GM18870 (cell line): ENCODE results near the gene CXXC1.
A peak's percentile ranks its signal among the peaks of the same experiment; 100 is the strongest.
"Not testable (repeated sequence)": the region's sequence is repeated elsewhere in the genome, so short reads cannot be mapped to it uniquely, and the experiment has no call there.

Experiments used
- ATAC-seq: cut with Tn5 transposase; IDR thresholded peaks from one replicate; pipeline ENCODE4 v1.9.1; 2021; ENCODE audit warnings: moderate library complexity; ENCODE audit not compliant: unreplicated experiment

Gene CXXC1

DNA sequence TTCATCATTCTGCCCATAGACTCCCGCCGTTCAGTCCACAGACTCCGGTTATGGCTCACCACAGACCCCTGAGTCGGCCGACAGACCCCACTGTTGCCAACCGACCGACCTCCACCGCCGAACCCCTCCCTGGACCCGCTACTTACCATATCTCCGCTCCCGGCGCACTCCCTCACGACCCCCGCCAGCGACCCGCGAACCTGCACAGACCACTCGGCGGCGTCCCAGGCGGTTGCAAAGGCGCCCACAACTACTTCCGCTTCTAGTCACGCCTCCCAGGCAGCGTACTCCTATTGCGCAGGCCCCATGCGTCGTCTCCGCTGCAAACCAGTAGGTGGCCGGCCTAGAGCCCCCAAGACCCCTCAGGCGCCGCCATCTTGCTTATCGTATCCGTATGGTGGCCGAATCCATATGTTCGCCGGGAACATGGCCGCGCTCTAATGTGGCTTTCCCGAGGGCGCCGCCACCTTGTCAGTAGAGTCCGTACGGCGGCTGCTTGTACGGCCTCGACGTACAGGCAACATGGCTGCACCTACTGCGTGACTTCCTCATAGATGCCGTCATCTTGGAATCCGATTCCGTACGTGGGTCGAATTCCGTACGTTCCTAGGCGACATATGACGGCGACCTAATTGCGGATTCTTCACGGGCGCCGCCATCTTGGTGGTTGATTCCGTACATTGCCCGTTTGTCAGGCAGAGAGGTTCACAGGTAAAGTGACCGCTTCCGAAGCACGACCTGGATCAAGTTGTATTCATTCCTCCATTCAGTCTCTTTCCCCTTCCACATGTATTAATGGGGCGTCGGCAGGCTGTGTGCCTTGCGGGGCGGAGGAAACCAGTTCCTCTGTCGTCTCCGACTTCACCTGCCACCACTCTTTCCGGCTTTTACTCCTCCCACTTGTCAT, at the start of gene CXXC1:
Gene CXXC1, minus strand, starts transcription at position 252 of the 907 bp plus-strand sequence. Its CDS starts 103 bp downstream, at position 149.
- ATAC-seq = peak; percentile 91

DNA sequence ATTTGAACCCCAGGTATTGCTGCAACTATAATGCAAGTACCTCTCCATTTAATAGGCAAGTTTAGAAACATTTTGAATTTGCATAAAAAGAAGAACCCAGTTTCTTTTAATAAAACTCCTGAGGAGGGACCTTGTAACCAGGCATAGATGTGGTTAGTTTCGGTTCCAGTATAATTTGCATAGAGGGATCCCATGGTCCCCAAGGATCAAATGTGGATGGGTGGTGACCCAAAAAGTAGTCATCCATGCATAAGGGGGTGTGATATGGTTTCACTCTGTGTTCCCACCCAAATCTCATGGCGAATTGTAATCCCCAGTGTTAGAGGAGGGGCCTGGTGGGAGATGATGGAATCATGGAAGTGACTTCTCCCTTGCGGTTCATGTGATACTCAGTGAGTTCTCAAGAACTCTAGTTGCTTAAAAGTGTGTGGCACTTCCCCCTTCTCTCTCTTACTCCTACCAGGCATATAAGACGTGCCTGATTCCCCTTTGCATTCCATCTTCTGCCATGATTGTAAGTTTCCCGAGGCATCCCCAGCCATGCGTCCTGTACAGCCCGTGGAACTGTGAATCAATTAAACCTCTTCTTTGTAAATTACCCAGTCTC, 47.2 kb upstream of the CXXC1 start:
- peak; percentile 53 for ATAC-seq

DNA sequence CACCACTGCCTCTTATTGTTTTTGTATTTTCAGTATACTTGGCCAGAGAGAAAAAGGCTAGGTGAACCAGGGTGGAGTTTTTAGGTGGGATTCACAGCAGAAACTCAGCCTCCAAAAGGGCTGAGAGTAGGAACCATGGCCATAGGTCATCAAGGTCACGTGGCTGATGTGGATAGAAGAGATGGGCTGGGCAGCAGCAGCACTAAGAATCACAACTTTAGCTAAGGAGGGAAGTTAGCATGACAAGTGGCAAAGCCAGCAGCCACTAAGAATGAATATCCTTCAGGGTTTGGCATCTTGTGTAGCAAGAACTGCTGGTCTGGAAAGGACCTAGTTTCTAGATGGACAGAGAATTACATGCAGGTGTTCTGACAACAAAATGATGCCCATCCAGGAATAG, 44.2 kb upstream of the CXXC1 start:
- no peak for ATAC-seq

DNA sequence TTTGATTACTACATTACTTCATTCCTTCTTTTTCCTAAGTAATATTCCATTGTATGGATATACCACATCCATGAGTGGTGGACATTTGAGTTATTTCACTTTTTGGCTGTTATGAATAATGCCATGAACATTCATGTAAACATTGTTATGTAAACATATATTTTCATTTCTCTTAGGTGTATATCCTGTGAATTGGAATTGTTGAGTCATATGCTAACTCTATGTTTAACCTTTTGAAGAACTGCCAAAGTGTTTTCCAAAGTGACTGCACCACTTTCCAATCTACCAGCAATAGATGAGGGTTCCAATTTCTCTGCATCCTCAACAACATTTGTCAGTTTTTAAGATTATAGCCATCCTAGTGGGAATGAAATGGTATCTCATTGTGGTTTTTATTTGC, 42.7 kb upstream of the CXXC1 start:
- ATAC-seq = no peak

DNA sequence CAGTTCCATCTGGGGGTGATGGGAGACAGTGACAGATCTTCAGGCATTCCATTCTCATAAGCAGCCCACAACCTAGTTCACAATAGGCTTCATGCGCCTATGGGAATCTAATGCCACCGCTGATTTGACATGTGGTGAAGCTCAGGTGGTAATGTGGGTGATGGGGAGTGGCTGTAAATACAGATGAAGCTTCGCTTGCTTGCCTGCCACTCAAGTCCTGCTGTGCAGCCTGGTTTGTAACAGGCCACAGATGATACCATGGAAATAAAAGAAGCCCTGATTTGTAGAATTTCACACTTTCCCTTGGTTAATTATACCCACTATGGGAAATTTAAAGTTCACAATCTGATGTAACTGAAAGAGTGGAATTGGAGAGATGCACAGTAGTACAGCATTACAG, 40.5 kb upstream of the CXXC1 start:
- no peak for ATAC-seq

DNA sequence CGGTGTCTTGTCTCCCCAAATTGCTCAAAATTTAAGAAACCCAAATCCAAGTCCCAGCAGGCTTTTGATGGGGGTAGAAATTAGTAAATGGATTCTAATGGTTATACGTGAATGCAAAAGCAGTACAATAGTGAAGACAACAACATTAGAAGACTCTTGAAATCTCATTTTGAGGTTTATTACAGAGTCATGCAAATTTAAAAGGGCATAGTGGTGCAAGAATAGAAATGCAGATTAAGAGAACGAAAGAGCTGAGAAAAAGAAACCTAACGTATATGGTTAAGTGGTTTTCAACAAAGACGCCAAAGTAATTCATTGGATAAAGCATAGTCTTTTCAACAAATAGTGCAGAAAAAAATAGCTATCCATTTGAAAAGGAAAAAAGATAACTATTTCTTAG, 33.2 kb upstream of the CXXC1 start:
- ATAC-seq = peak; percentile 61

DNA sequence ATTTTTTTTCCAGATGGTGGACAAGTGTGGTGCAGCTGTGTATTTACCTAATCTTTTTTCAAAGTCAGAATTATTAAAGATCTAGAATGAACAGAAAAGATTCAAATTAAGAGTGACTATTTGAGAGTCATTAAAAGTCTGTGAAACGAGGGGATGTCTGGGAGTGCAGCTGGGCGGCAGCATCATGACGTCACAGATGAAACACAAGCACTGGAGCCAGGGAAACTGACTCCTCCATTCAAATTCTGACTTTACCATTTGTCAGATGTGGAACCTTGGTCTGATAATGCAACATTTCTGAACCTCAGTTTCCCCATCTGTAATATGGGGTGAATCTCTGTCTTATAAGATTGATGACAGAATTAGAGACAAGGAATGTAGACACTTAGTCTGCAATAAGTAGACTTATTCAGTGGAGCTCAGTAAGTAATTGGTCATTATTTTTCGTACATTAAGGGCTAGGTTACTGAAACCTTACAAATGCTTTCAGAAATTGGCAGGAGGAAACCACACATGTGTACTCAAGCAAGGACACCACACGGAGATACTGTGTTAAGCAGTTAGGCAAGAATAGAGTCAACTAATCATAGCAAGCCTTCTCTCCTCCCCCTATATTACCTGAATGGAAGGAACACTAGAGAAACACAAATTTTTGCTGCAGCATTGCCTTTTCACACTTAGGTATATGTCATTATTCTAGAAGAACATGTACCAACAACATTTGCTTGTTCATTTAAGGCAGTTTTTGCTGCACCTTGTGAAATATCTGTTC, 27.8 kb upstream of the CXXC1 start:
- peak; percentile 69 for ATAC-seq

DNA sequence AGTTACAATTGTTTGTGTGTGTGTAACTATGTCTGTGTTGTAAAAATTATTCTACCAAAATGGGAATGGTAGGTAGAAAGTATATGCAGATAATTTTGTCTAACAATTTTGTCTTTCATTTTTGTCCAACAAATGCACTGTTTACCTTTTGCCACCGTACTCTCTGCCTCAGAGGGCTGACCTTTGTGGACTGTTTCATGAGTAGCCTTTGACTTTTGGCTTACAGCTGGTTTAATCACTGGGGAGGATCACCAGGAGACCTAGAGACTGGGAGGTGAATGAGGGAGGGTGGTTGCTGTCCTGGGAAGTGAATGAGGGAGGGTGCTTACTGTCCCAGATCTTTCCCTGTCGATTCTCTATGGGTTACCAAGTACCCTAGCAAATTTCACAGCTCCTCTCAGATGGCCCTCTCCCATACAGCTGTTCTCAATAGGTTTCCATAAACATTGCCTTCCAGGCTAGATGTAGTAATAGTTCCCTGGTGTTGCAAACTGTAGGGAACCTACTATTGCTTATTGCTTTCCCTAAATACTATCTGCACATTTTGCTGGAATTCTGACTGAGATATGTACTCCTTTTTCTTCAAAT, 26.5 kb upstream of the CXXC1 start:
- ATAC-seq = no peak

DNA sequence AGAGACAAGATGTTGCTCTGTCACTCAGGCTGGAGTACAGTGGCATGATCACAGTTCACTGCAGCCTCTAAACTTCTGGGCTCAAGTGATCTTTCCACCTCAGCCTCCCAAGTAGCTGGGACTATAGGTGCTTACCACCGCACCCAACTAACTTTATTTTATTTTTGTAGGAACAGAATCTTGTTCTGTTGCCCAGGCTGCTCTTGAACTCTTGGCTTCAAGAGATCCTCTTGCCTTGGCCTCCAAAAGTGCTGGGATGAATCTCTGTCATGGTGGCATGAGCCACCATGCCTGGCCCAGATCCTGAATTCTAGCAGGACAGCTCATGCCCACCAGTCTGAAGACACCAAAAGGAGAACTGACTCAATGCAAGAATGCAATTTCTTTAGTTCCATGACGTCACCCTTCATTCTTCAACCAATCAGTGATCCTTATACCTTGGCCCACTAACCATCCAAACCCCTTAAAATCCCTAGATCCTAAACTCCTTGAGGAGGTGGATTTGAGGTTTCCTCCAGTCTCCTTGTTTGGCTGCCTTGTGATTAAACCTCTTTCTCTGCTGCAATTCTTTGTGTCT, 25.6 kb upstream of the CXXC1 start:
- peak; percentile 15 for ATAC-seq

DNA sequence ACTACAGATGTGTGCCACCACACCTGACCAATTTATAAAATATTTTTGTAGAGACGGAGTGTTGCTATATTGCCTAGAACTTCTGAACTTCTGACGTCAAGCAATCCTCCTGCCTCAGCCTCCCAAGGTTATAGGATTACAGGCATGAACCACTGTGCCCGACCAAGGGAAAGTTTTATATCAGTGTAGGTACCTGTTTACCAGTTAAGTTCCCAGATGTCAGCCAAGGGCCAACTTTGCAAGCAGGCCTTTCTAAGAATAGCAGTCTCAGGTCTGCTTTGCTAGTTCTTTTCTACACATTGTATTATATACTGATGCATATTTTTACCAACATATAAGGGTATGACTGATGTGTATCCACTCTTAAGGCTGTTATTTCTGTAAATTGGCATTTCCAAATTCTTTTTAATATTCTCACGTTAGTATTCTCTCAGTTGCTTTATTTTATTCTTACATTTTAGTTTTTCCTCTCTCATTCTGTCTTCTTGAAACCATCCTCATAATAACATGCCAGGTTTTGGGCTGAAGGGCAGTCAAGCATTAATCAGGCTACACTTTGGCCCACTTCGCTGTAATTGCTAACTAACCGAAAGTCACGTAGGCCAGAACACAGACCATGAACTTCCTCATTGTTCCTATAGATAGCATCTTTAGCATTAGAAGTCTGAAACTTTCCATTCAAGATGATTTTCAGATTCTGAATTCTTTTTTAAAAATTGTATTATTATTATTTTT, 25.0 kb upstream of the CXXC1 start:
- peak; percentile 74 for ATAC-seq

DNA sequence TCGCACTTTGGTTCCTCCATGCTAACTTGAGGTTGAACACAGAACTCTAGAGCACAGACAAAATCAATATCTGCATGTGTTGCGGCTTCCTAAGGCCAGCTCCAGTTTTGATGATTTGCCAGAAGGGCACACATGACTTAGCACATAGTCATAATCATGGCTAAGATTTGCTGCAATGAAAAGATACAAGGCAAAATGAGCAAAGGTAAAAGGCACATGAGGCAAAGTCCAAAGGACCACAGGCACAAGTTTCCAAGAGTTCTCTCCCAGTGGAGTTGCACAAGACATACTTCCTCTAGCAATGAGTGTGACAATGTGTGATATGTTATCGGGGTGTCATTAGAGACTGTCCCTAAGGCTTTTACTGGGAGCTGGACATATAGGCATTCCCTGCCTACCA, 24.2 kb upstream of the CXXC1 start:
- ATAC-seq = no peak

DNA sequence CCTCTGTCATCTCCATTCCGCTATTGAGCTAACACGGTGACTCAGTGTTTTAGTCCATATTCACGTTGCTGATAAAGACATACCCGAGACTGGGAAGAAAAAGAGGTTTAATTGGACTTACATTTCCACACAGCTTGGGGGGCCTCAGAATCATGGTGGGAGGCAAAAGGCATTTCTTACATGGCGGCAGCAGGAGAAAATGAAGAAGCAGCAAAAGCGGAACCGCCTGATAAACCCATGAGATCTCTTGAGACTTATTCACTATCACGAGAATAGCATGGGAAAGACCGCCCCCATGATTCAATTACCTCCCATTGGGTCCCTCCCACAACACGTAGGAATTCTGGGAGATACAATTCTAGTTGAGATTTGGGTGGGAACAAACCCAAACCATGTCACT, 22.6 kb upstream of the CXXC1 start:
- no peak for ATAC-seq

DNA sequence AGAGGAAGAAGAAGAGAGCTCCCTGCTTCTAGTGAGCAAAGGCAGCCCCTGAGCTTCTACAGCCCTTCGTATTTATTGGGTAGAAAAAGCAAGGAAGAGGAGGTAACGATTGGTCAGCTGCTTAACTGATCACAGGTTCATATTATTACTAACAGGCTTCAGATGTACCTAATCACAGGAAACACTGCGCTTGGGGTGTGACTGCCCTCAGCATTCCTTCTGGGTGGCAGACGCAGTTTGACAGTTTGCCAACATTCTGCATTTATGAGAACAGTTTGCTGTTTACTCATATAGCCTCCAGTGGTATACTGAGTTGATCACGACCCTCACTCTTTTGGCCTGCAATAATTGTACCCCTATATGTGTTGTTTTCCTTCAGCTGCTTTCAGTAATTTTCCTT, 21.4 kb upstream of the CXXC1 start:
- ATAC-seq = not testable (repeated sequence)

DNA sequence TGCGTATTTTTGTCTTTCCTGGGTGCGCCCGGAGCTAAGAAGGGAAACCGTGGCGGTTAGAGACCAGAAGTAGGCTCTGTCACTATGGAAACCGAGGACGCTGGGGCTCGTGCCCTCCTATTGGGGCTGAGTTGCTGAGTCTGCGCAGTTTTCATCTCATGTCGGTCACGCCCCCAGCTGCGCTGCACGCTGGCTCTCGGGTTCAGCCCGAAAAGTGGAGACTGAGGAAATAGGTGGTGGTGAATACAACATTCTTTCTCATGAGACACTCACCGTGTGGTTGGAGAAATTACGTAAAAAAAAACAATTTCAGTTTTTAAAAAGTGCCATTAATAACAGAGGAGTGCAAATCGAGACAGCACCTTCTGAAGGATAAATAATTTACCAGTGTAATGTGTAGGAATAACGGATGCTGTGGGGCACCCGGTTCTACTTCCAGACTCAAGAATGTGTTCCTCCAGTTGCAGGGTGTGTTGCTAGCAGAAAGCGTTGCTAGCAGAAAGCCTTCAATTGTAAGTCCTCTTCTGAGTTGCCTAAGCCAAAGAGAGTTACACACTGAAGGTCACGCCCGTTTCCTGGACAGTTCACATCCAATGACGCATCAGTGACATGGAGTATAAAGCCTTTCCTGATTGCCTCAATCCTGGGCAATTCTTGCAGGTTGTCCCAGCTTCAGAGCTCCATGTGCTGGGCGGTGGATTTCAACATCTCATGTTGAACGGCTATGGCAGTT, 20.4 kb upstream of the CXXC1 start:
- peak; percentile 82 for ATAC-seq

DNA sequence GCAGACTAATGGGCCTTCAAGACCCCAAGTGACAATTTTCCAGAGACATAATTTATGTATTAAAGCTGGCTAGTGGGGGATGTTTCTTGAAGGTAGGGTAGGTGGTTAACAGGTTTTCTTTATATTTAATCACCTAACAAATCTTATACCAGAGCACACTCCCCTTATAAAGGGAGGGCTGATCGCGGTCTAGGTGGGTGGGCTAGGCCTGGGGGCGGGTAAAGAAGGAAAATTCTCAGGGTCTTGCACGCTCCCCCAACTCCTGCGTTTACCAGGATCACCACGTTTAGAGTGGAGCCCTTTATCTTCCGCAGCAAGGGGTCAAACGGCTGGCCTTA, 19.9 kb upstream of the CXXC1 start:
- ATAC-seq = no peak

DNA sequence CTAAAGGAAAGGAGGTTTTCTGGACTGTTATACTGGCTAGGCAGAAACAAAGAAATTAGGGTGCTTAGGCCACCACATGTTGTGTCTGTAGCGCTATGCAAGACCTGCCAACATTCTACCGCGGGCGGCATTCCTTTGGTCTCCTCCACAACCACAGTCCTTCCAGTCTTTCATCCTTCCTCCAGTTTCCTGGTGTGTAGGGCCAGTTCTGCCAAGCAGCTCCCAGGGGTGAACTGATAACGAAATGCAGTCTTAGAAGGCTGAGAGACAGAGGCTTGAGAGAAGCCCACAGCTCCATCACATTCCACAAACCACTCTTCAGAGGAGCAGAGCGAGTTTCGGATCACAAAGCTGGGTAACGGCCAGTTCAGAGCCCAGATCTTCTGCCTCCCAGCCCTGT, 19.5 kb upstream of the CXXC1 start:
- ATAC-seq = no peak

DNA sequence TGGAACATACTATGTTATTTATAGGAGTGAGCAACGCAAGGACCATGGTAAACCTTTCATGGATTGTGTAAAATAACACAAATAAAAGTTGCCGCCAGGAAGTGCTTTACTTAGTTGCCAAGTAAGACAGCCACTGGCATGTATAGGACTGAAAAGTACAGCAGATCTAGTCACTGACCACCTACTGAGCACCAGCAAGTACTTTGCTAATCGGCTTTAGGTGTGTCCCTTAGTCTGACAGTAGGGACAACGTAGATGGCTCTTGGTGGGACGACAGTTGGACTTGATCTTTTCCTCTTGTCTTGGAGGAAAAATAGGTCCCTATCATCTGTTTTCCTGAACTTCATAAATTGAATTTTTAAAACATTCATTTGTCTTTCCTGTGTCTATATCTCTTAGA, 13.6 kb upstream of the CXXC1 start:
- ATAC-seq = no peak

DNA sequence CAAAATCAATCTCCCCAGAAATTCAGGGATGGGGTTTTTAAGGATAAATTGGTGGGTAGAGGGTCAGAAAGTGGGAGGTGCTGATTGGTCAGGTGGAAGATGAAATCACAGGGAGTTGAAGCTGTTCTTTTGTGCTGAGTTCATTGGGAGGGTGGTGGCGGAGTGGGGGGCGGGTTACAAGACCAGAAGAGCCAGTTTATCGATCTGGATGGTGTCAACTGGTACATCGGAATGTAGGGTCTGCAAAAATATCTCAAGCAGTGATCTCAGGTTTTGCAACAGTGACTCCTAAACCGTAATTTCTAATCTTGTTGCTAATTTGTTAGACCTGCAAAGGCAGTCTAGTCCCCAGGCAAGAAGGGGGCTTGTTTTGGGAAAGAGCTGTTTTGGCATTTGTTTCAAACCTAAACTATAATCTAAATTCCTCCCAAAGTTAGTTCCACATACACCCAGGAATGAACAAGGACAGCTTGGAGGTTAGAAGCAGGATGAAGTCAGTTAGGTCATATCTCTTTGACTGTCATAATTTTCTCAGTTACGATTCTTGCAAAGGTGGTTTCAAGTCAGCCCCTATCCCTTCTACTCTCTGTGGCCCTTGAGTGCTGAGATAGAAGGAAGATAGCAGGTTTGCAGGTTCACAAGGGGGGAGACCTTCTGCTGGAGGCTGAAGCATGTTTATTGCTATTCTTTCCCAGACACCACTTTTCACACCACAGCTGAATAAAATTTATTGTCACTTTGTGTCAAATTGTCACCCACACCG, 12.3 kb upstream of the CXXC1 start:
- ATAC-seq = no peak
